GM18498 (cell line): Measurements from ENCODE around the gene POSTN.

ENCODE experiments used
- ATAC-seq: cut with Tn5 transposase; IDR thresholded peaks from one replicate; pipeline ENCODE4 v1.9.1; 2021; ENCODE audit warnings: mild to moderate bottlenecking, moderate library complexity; ENCODE audit not compliant: unreplicated experiment

The POSTN gene, protein sequence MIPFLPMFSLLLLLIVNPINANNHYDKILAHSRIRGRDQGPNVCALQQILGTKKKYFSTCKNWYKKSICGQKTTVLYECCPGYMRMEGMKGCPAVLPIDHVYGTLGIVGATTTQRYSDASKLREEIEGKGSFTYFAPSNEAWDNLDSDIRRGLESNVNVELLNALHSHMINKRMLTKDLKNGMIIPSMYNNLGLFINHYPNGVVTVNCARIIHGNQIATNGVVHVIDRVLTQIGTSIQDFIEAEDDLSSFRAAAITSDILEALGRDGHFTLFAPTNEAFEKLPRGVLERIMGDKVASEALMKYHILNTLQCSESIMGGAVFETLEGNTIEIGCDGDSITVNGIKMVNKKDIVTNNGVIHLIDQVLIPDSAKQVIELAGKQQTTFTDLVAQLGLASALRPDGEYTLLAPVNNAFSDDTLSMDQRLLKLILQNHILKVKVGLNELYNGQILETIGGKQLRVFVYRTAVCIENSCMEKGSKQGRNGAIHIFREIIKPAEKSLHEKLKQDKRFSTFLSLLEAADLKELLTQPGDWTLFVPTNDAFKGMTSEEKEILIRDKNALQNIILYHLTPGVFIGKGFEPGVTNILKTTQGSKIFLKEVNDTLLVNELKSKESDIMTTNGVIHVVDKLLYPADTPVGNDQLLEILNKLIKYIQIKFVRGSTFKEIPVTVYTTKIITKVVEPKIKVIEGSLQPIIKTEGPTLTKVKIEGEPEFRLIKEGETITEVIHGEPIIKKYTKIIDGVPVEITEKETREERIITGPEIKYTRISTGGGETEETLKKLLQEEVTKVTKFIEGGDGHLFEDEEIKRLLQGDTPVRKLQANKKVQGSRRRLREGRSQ

DNA sequence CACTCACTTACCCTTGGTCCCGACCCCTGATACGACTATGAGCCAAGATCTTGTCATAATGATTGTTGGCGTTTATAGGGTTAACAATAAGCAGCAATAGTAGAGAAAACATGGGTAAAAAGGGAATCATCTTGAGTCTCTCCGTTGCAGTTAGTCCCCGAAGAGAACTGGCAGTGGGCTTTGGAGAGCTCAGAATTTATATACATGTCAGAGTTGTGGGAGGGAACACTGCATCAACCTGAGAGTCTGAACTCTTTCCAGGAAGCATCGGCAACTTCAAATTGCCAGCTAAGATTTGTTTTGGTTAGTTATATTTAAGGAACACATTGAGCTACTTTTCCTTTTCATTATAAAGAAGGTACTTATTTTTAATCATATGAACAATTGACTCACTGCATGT is at the start of gene POSTN:
Gene POSTN, minus strand, starts transcription at position 172 of the 400 bp plus-strand sequence. Its CDS starts 42 bp downstream, at position 130.
- ATAC-seq = no peak

DNA sequence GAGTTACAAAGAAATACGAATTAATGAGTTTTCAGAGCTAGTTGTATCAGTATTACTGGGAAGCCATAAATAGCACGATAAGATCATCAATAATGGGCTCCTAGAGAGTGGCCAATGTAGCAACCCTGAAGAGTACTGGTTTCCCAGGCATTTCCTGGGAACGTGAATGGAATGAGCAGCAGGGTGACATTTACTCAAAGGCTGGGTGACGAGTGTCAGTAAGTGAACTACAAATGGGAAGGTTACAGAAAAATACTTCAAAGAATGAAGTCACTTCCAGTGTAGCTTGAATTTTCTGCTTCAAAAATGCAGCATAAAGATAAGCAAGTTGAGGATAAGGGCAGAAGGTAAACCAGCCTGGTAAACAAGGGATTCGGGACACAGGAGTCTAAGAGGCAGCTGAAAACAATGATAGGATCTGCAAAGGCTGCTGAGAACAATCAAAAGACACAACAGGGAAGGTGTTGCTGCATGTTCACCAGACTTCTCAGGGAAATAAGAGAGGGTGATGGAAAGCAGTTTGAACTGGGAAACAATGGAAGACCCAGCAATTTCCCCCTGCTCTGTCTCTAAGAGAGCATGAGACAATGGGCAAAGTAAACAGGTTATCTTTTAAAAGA is 48.6 kb upstream of the POSTN start:
- no peak for ATAC-seq

DNA sequence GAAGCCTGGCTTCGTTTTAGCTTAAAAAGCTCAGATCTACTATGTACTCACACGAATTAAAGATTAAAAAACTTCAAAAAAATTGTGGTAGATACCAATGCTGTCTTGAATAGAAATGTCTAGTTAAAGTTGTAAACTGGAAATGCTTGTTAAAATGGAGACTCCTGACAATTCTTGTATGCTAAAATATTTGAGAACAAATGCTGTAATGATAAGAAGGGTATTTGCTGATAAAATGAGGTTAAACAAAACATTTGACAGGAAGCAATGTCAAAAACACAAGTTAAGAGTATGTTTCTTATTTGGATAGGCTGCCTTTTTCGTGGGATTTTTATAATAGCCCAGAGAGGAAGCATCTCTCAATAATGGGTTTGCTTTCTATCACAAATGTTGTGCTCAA is 48.0 kb upstream of the POSTN start:
- ATAC-seq = no peak

DNA sequence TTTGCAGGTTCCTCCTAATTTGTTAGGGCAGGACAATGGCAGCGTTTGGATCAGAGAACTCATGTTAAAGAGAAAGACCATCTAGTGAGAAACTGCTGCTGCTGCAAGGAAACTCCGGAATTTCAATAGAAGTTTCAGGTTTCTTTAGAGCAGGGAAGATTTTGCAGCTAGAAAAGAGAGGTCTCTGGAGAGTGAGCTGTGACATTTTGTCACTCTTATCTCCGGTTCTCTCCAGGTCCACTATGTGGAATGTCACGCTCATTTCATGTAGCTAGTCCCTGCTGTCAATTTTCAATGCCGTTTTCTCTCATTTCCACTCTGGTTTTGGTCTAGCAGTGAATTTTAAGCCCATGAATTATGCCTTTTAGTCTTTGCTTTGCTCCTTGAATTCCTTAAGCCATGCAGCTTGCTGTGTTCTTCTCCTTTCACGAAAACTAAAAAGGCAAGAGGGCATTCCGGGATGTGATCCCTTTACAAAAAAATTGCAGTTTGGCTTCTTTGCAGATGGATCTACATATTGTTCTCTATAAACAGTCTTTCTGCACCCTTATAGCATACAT is 46.7 kb upstream of the POSTN start:
- ATAC-seq = no peak

DNA sequence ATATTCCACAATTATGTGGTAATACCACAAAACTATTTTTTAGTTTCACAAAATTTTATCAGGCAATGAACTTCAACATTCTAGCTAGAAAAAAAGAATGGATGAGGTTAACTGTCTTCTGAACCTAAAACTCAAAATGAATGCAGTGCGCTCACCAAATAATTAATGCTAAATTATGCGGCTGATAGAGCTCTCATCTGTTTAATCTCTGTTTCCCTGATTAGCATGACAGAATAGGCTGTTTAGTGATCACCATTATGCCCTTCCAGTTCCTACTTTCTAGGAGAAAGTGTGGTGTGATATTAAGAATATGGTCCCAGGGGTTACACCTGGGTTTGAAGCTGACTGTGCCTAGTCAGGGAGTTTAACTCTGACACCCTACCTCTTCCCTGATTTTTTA is 42.8 kb upstream of the POSTN start:
- no peak for ATAC-seq

DNA sequence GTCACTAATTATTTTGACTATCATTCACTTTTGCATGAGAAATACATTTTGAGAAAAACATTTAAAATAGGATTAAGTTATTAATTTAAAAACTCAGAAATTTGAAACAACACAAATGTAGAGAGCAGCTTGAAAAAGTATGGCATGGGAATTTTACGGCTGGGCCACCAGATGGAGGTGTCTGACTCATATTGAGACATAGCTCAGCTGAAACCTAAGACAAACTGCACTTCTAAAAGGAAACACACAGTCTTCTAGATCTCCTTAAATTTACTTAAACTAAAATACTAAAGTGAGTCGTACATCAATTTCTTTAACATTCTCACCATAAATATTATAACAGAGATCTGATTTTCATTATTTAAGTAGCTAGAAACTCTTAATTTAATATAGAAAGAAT is 41.9 kb upstream of the POSTN start:
- no peak for ATAC-seq

DNA sequence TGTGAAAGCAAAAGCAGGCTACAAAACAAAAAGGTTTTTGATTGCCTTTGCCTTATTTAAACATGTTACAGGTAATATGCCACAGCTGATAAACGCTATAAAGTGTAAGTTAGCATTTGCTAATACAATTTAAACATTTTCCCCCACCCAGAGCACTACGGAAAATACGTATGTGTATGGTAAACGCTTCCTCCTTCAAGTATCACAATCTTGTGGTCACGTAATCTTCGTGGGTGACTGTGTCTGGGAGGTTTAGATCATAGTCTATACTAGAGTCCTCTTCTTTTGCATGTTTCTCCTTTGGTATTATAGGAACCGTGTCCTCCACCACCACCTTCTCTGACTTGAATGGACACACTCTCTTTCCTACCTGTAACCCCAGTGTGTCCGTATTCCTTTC is 38.1 kb upstream of the POSTN start:
- no peak for ATAC-seq

DNA sequence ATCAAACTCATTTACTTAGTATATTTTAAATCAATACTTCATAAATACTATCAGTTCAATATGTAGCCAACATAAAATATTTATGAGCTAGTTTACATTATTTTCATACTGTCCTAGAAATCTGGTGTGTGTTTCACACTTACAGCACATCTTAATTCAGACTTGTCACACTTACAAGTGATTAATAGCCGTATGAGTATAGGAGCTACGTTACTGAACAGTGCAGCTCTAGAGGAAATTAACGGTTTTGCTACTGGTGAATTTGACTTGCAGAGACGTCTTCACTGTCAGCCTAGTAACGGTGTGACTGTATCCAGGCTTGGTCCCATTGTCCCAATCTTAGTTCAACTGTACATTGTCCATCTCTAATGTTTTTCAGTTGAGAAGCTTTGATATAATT is 33.7 kb upstream of the POSTN start:
- ATAC-seq = no peak

DNA sequence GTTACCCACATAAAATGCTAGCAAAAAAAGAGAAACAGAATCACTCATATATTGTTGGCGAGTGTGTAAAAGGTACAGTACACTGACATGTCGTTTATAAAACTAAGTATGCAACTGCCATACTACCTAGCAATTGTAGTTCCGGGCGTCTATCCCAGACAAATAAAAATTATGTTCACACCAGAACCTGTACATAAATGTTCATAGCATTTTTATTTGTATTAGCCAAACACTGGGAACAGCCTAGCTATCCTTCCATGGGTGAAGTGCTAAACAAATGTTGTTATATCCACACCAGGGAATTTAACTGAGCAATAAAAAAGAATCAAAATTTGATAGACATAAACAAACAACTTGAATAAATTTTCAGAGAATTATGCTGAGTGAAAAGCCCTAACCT is 28.9 kb upstream of the POSTN start:
- no peak for ATAC-seq

DNA sequence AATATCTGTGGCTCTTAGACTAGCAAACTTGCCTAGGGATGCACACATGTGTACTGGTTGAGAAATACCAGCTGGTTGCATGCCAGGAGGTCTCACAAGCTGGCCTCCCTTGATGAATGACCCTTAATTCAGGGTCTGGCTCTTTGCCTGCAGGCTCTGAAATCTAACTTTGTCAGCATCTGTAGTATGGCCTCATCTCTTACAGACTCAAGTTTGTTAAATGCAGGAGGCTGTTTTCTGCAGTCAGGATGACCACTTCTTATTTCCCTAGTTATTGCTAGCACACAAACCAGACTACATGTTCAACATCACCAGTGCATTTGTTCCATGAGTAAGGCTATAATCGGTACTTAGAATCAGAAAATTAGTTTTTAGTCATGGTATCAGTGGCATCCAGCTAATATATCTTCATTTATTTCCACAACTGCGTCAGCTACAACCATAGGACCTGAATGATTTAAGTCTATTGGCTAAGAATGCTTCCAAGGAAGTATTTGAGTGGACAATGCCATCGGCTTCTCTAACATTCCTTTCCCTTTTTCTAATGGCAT is 23.3 kb upstream of the POSTN start:
- ATAC-seq = no peak

DNA sequence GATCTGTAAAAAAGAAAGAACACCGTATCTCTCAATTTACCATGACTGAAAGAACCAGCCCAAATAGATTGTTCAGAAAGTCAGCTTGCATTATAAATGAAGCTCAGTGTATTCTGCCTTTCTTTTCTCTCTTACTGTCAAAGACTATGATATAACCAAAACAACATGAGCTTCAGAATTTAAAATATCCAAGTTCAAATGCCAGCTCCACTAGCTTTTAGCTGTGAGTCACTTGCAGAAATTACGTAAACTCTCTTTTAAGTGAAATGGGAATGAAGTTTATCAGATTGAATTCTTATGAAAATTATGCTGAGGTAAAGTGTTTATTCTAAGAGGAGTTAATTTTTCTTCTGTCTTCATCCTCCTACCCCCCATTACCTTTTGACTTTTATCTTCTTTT is 20.0 kb upstream of the POSTN start:
- no peak for ATAC-seq

DNA sequence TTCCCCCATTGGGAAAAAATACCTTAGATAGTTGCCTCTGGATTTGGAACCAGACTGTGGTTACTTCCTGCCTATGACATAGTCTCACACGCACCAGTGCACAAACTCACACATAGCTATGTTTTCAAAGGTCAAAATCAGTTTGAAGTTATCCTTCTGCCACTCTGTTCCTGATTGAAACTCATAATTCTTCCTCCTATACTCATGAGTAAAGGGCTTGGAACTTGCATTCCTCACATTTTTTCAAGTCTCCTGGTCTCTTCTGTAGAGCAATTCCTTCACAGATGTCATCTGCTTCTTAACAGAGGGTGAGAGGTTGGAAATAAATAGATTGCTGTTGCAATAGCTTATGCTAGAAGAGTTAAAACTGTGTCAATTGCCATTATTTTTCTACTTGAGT is 18.6 kb upstream of the POSTN start:
- no peak for ATAC-seq

DNA sequence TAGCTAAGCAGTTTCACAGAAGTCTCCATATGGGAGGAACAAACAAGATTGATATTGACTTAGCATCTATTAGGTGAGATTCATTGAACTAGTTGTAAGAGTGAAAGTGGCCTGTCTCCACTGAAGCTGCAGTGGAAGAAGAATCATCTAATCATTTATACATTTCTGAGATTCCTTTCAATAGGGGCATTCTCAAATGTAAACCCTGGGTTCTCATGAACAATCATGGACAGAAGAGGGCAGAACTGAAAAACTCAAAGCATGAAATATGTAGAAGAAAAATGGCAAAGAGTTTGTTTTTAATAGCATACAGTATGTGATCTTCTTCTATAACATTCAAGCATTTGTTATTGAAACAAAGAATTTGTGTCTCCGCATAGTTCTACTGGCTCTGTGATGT is 17.6 kb upstream of the POSTN start:
- no peak for ATAC-seq

DNA sequence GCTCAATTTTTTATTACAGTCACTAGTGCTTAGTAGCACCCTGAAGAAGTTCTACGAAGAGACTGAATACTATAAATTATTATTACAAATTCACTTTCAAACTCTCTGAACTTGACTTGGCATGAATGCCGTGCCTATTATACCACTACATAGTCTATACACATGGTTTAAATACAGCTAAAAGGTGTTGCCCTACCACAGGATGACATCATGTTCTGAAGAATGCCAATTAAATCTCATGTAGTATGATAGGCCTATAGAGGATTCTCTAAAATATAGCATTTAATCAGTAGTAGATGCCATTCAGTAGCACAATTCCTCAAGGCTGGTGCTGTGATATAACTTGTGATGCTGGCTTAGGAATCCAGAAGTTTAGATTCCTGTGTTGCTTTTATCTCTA is 16.7 kb upstream of the POSTN start:
- ATAC-seq = no peak

DNA sequence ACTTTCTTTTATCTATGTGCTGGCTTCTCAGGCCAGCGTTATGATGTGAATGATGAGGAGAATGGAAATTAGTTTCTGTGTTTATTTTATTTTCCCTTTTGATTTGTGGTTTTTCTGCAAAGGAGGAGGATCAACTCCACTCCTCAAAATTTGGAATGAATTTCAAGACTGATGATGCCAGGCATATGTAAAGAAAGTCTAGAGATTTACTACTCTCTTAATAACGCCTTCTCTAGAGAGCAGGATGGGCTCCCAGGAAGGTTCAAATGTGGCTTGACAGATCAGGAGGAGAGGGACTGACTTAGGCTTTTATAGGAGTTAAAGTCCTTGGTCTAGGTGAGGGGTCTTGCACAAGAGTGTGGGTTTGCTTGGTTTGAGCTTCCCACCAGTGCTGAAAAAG is 15.1 kb upstream of the POSTN start:
- ATAC-seq = no peak

DNA sequence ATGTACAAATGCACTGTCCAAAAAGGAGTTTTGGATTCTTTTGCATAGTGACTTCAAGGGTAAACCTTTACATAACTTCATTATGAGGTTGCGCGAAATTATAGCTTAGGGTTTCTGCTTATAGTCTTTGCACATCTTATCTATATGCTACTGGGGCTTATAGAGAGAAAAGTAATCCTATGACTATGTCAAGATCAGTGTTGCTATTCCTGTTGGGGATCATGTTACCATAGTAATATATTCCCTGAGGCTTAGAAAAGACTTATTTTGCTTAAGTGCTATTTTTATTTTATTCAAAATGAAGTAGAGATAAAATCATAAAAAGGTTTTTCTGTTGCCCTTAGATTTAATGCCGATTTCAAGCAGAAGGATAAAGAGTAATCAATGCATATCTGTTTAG is 14.7 kb upstream of the POSTN start:
- ATAC-seq = no peak

DNA sequence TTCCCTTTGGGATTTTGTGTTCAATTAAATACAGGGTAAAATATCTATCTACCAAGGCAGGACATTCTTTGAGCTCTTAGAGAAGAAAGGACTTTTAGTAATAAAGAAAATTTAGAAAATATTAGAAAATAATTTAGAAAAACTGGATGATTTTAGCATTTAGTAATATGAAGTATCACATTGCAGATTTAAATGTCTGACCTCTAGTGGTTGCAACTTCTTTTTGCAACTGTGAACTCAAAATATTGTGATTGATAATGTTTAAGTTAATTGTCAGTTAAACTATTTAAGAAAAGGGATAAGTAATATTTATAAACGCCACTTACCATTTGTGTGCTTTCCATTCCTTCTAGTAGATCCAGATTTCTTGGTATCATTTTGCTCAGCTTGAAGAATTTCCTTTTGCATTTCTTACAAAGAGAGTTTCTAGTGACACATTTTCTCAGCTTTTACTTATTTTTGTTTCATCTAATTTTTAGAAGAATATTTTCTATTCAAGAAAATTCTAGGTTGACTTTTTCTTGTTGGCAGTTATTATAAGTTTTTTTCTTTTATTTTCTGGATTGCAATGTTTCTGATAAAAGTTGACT is 10.3 kb upstream of the POSTN start:
- no peak for ATAC-seq

DNA sequence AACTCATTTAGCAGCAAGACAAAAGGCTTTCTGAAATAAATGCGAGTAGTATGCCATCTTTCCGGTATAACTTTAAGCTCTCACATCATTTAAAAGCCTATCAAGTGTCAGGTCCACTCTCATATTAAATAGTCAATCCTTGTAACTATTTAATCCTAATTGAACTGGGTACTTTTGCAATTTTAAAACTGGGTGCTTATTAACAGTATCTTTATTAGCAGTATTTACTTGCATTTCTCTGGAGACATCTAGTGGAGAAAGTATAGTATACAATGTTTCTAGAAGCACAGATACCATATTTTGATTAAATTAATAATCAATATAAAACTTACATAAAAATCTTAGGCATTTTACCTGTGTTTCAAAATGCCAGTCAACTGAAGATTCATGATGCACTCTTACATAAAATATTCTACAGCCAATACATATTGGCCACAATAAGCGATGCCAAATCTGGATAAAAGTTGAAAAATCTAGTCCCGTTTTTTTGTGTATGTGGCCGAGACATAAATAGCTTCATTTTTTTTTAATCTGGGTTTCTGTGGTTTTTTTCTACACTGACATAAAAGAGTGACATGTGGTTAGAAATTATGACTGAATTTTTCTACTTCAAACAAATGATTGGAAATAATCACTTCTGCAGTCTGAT is 4.3 kb upstream of the POSTN start:
- ATAC-seq = no peak

DNA sequence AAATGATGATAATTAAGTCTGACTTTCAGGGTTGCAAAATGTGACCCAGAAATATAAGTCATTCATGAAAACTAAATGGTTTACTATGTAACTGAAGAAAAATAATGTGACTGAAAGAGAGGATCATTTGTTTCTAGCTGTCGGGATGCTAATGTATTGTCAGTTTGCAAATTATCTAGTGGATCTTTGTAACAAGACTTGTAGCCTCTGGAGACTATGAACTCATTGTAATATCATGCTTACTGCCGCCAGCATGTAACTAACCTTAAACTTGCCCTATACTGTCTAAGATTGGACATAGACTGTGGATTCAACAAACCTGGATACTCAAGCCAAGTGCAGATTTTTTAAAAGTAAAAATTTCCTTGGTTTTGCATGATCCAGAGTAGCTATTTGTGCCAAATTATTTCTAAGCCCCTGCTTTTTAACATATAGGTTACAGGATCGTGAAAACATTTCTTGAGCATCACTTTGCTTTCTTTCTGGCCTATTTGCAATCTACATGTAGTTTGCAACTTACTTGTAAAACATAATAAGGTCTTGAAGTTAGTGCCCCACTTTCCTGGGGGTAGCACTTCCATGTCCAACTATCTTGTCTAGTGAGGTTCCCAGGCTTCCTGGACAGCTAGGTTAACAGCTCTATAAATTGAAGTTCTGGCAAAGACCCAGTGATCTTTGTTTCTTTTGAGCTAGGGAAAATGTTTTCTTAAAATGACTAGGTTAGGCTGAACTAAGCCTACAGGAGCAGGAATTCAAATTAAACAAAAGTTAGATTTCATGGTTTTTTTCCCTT is 3.3 kb upstream of the POSTN start:
- no peak for ATAC-seq

DNA sequence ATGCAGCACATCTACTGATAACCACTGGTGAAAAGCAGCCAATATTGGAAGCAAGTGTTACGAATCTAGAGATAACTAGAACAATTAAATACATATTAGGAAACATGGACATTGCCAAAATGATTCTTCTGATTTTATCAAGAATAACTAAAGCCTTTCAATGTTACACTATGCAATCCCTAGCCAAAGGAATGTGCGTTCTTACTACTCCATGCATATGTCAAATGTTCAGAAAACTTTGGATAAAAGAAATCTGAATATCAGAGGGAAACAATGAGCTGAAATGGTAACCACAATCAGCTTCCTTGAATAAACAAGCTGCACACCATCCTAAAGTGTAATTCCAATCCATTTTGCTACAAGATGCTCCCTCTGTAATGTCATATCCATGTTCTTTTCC is 951 bp upstream of the POSTN start:
- ATAC-seq = no peak
